Measurements from ENCODE around the gene MTCL1. TPM values are rescaled to one million over a fixed set of nuclear protein-coding genes. Genes with fewer than 3 reads are reported as not detected.

Gene MTCL1
- total RNA-seq, 2 experiments from 2014 or later, result 1.6 to 1.7 TPM

- Mint-ChIP-seq H3K36me3 (ENCODE audit: low read depth) (no peaks in the 10 kb centered on the region), H3K9me3 (ENCODE audit: insufficient read depth) (no peaks in the 10 kb centered on the region), H3K4me1 (ENCODE audit: low read depth) (no peaks in the 10 kb centered on the region), H3K27me3 (ENCODE audit: low read depth) (peaks cover 15% of the 10 kb centered on the region), H3K4me3 (no peak overlapping the region), H3K27ac (no peak overlapping the region)
- ATAC-seq, result no peak
- DNase-seq, result no peak
- ChIA-PET POLR2A (no interaction called here), CTCF (interaction anchor here (0.7 to 2.0 kb wide), 2 partner anchors 8 to 1290 kb away, joined by 3 to 4 read pairs; no protein-coding TSS in a partner anchor)
Measured at GRCh38 chr18:8721094-8721669, 15.8 kb downstream of the MTCL1 start.

GRCh38 chr18:8721716-8722115 is 16.4 kb downstream of the MTCL1 start:
- Mint-ChIP-seq H3K36me3 (ENCODE audit: low read depth) (no peaks in the 10 kb centered on the region), H3K9me3 (ENCODE audit: insufficient read depth) (no peaks in the 10 kb centered on the region), H3K27me3 (ENCODE audit: low read depth) (peaks cover 14% of the 10 kb centered on the region), H3K4me3 (no peak overlapping the region), H3K4me1 (ENCODE audit: low read depth) (no peaks in the 10 kb centered on the region), H3K27ac (no peak overlapping the region)
- ATAC-seq (no peak), DNase-seq (no peak)
- POLR2A ChIA-PET, result no interaction called here
- CTCF ChIA-PET, result interaction anchor here (2.0 kb wide), 1 partner anchor 8 kb away, joined by 4 read pairs; no protein-coding TSS in a partner anchor

- POLR2A ChIA-PET, result no interaction called here
- peaks cover 1% of the 10 kb centered on the region for H3K4me1 Mint-ChIP-seq (ENCODE audit: low read depth)
- ATAC-seq, result no peak
- CTCF ChIA-PET, result no interaction called here
- H3K27me3 Mint-ChIP-seq (ENCODE audit: low read depth), result peaks cover 8% of the 10 kb centered on the region
- no peaks in the 10 kb centered on the region for H3K36me3 Mint-ChIP-seq (ENCODE audit: low read depth)
- no peaks in the 10 kb centered on the region for H3K9me3 Mint-ChIP-seq (ENCODE audit: insufficient read depth)
- DNase-seq, result no peak
- H3K4me3 Mint-ChIP-seq, result no peak overlapping the region
- H3K27ac Mint-ChIP-seq, result no peak overlapping the region
Measured at GRCh38 chr18:8722946-8723820, 17.8 kb downstream of the MTCL1 start.

- no peak for ATAC-seq
- H3K27ac Mint-ChIP-seq, result no peak overlapping the region
Measured at GRCh38 chr18:8724452-8724851, 19.1 kb downstream of the MTCL1 start.

GRCh38 chr18:8726281-8726680 is 20.9 kb downstream of the MTCL1 start:
- Mint-ChIP-seq H3K4me1 (ENCODE audit: low read depth) (peaks cover 1% of the 10 kb centered on the region), H3K4me3 (no peak overlapping the region), H3K27ac (no peak overlapping the region), H3K27me3 (ENCODE audit: low read depth) (peaks cover 4% of the 10 kb centered on the region), H3K9me3 (ENCODE audit: insufficient read depth) (no peaks in the 10 kb centered on the region), H3K36me3 (ENCODE audit: low read depth) (no peaks in the 10 kb centered on the region)
- DNase-seq (no peak), ATAC-seq (no peak)
- ChIA-PET CTCF (no interaction called here), POLR2A (no interaction called here)

More at GRCh38 chr18:8724452-8724851, 19.1 kb downstream of the MTCL1 start:
- H3K36me3 Mint-ChIP-seq (ENCODE audit: low read depth), result no peaks in the 10 kb centered on the region
- H3K9me3 Mint-ChIP-seq (ENCODE audit: insufficient read depth), result no peaks in the 10 kb centered on the region
- peaks cover 1% of the 10 kb centered on the region for H3K4me1 Mint-ChIP-seq (ENCODE audit: low read depth)
- no peak overlapping the region for H3K4me3 Mint-ChIP-seq
- peaks cover 4% of the 10 kb centered on the region for H3K27me3 Mint-ChIP-seq (ENCODE audit: low read depth)
- DNase-seq, result no peak
- POLR2A ChIA-PET, result no interaction called here
- CTCF ChIA-PET, result interaction anchor here (1.0 kb wide), 1 partner anchor 29 kb away, joined by 3 read pairs; no protein-coding TSS in a partner anchor

- no peak overlapping the region for H3K27ac Mint-ChIP-seq
- no peaks in the 10 kb centered on the region for H3K9me3 Mint-ChIP-seq (ENCODE audit: insufficient read depth)
- peaks cover 4% of the 10 kb centered on the region for H3K27me3 Mint-ChIP-seq (ENCODE audit: low read depth)
Measured at GRCh38 chr18:8726963-8727705, 21.8 kb downstream of the MTCL1 start.

GRCh38 chr18:8730080-8730827 is 24.9 kb downstream of the MTCL1 start:
- Mint-ChIP-seq H3K27me3 (ENCODE audit: low read depth) (peaks cover 2% of the 10 kb centered on the region), H3K4me1 (ENCODE audit: low read depth) (peaks cover 1% of the 10 kb centered on the region), H3K4me3 (no peak overlapping the region), H3K9me3 (ENCODE audit: insufficient read depth) (no peaks in the 10 kb centered on the region), H3K36me3 (ENCODE audit: low read depth) (no peaks in the 10 kb centered on the region), H3K27ac (no peak overlapping the region)
- CTCF ChIA-PET, result interaction anchor here (1.6 kb wide), 1 partner anchor 9 kb away, joined by 4 read pairs; no protein-coding TSS in a partner anchor
- no peak for DNase-seq
- no peak for ATAC-seq
- POLR2A ChIA-PET, result no interaction called here

More at GRCh38 chr18:8726963-8727705, 21.8 kb downstream of the MTCL1 start:
- DNase-seq (no peak), ATAC-seq (no peak)
- peaks cover 1% of the 10 kb centered on the region for H3K4me1 Mint-ChIP-seq (ENCODE audit: low read depth)
- H3K4me3 Mint-ChIP-seq, result no peak overlapping the region
- ChIA-PET POLR2A (no interaction called here), CTCF (no interaction called here)
- no peaks in the 10 kb centered on the region for H3K36me3 Mint-ChIP-seq (ENCODE audit: low read depth)

- POLR2A ChIA-PET, result no interaction called here
- no peaks in the 10 kb centered on the region for H3K36me3 Mint-ChIP-seq (ENCODE audit: low read depth)
- CTCF ChIA-PET, result no interaction called here
- H3K27ac Mint-ChIP-seq, result no peak overlapping the region
- H3K27me3 Mint-ChIP-seq (ENCODE audit: low read depth), result peaks cover 7% of the 10 kb centered on the region
- H3K9me3 Mint-ChIP-seq (ENCODE audit: insufficient read depth), result no peaks in the 10 kb centered on the region
- ATAC-seq (no peak), DNase-seq (no peak)
- peaks cover 1% of the 10 kb centered on the region for H3K4me1 Mint-ChIP-seq (ENCODE audit: low read depth)
- no peak overlapping the region for H3K4me3 Mint-ChIP-seq
Measured at GRCh38 chr18:8732442-8733360, 27.3 kb downstream of the MTCL1 start.

GRCh38 chr18:8734496-8734895 is 29.1 kb downstream of the MTCL1 start:
- ChIA-PET CTCF (no interaction called here), POLR2A (no interaction called here)
- no peak for ATAC-seq

GRCh38 chr18:8735274-8735673 is 29.9 kb downstream of the MTCL1 start:
- ATAC-seq, result no peak
- H3K4me3 Mint-ChIP-seq, result no peak overlapping the region

More at GRCh38 chr18:8734496-8734895, 29.1 kb downstream of the MTCL1 start:
- peaks cover 16% of the 10 kb centered on the region for H3K27me3 Mint-ChIP-seq (ENCODE audit: low read depth)
- H3K9me3 Mint-ChIP-seq (ENCODE audit: insufficient read depth), result no peaks in the 10 kb centered on the region
- H3K27ac Mint-ChIP-seq, result no peak overlapping the region
- H3K4me3 Mint-ChIP-seq, result no peak overlapping the region
- no peaks in the 10 kb centered on the region for H3K4me1 Mint-ChIP-seq (ENCODE audit: low read depth)
- H3K36me3 Mint-ChIP-seq (ENCODE audit: low read depth), result no peaks in the 10 kb centered on the region
- no peak for DNase-seq

GRCh38 chr18:8741117-8741516 is 35.8 kb downstream of the MTCL1 start:
- ATAC-seq (no peak), DNase-seq (no peak)
- H3K4me1 Mint-ChIP-seq (ENCODE audit: low read depth), result peaks cover 42% of the 10 kb centered on the region
- H3K27ac Mint-ChIP-seq, result no peak overlapping the region
- H3K36me3 Mint-ChIP-seq (ENCODE audit: low read depth), result peaks cover 22% of the 10 kb centered on the region
- ChIA-PET POLR2A (no interaction called here), CTCF (no interaction called here)
- H3K4me3 Mint-ChIP-seq, result no peak overlapping the region
- peaks cover 14% of the 10 kb centered on the region for H3K27me3 Mint-ChIP-seq (ENCODE audit: low read depth)
- peaks cover 16% of the 10 kb centered on the region for H3K9me3 Mint-ChIP-seq (ENCODE audit: insufficient read depth)

More at GRCh38 chr18:8735274-8735673, 29.9 kb downstream of the MTCL1 start:
- CTCF ChIA-PET, result no interaction called here
- DNase-seq, result no peak
- Mint-ChIP-seq H3K9me3 (ENCODE audit: insufficient read depth) (no peaks in the 10 kb centered on the region), H3K4me1 (ENCODE audit: low read depth) (no peaks in the 10 kb centered on the region), H3K27ac (no peak overlapping the region), H3K36me3 (ENCODE audit: low read depth) (no peaks in the 10 kb centered on the region), H3K27me3 (ENCODE audit: low read depth) (peaks cover 20% of the 10 kb centered on the region)
- POLR2A ChIA-PET, result no interaction called here

Data from activated CD8-positive, alpha-beta T cell treated with anti-CD3 and anti-CD28 coated beads, Interleukin-2, amount 10 ng/mL, durations not matched to agents 7 days and 5 days (primary cell).